Endodermal cell (in vitro differentiated cells): Measurements from ENCODE around the gene GRIK4. TPM values are rescaled to one million over a fixed set of nuclear protein-coding genes. Genes with fewer than 3 reads are reported as not detected.

Experiments
- DNase-seq: peaks from one replicate; pipeline ENCODE4 v3.0.0-alpha.2; 2017
- H3K27ac ChIP-seq: 2 replicates; pipeline ENCODE4 v1.5.1; 2013; ENCODE audit warnings: mild to moderate bottlenecking, low read depth, low read length, moderate library complexity
- H3K27me3 ChIP-seq: 2 replicates; pipeline ENCODE4 v1.6.1; 2013; ENCODE audit warnings: mild to moderate bottlenecking, low read length, moderate library complexity; ENCODE audit not compliant: insufficient read depth, control insufficient read depth, poor library complexity, severe bottlenecking
- H3K36me3 ChIP-seq: 2 replicates; pipeline ENCODE4 v1.7.0; 2013; ENCODE audit warnings: mild to moderate bottlenecking, low read length, moderate library complexity; ENCODE audit not compliant: control insufficient read depth, insufficient read depth
- H3K4me1 ChIP-seq: one replicate; pipeline ENCODE4 v1.7.0; 2013; ENCODE audit warnings: low read length; ENCODE audit not compliant: control insufficient read depth, insufficient read depth
- H3K4me3 ChIP-seq: 2 replicates; pipeline ENCODE4 v1.5.1; 2013; ENCODE audit warnings: mild to moderate bottlenecking, low read length, moderate library complexity
- H3K9ac ChIP-seq: 2 replicates; pipeline ENCODE4 v1.6.1; 2013; ENCODE audit warnings: mild to moderate bottlenecking, low read length, moderate library complexity; ENCODE audit not compliant: poor library complexity, severe bottlenecking; ENCODE audit errors: extremely low read depth
- H3K9me3 ChIP-seq: 2 replicates; pipeline ENCODE4 v1.6.1; 2013; ENCODE audit warnings: mild to moderate bottlenecking, low read length, moderate library complexity; ENCODE audit not compliant: control insufficient read depth
- H3K27ac Mint-ChIP-seq: 2 replicates; pipeline ENCODE4 v1.8.0; 2020; ENCODE audit warnings: mixed read lengths
- H3K27me3 Mint-ChIP-seq: 2 replicates; pipeline ENCODE4 v1.8.0; 2021; ENCODE audit warnings: mild to moderate bottlenecking, mixed read lengths; ENCODE audit not compliant: insufficient read depth
- H3K36me3 Mint-ChIP-seq: 2 replicates; pipeline ENCODE4 v1.8.0; 2020; ENCODE audit warnings: low read depth, mixed read lengths
- H3K4me1 Mint-ChIP-seq: 2 replicates; pipeline ENCODE4 v1.8.0; 2020; ENCODE audit warnings: mixed read lengths
- H3K4me3 Mint-ChIP-seq: 2 replicates; pipeline ENCODE4 v1.8.0; 2020; ENCODE audit warnings: mild to moderate bottlenecking, moderate library complexity, mixed read lengths
- H3K9me3 Mint-ChIP-seq: 2 replicates; pipeline ENCODE4 v1.8.0; 2020; ENCODE audit warnings: mild to moderate bottlenecking, mixed read lengths
- WGBS, 2 experiments: methylation state at CpG; one replicate each; pipeline versions ENCODE4 v1.1.5 to v1.1.7; 2013; ENCODE audit warnings: missing lambda C conversion rate in 2 of 2, mixed read lengths in 1 of 2; ENCODE audit not compliant: insufficient coverage in 1 of 2, insufficient read length in 1 of 2; 5-methylcytosine and 5-hydroxymethylcytosine counted together
- total RNA-seq, 2 donors: library from RNA; stranded (reverse); fragmentation: NEBNext Ultra II Directional in 1 of 2; extraction: Animal tissue kit (Norgen Biotek cat#: 25700) in 1 of 2; gene quantifications; 2 replicates in 1 of 2; 3 replicates in 1 of 2; pipeline ENCODE4 v1.2.1, GENCODE V29; 2021
- TF ChIP-seq, protein P1 (sequence below): fragments of 200-600 bp; sonication (generic); conservative IDR thresholded peaks from 2 replicates; pipeline ENCODE4 v1.5.0; 2021; ENCODE audit warnings: antibody characterized with exemption, mild to moderate bottlenecking

The GRIK4 gene
- total RNA-seq, 2 donors from 2014 or later = 1.7 to 3.5 TPM

DNA sequence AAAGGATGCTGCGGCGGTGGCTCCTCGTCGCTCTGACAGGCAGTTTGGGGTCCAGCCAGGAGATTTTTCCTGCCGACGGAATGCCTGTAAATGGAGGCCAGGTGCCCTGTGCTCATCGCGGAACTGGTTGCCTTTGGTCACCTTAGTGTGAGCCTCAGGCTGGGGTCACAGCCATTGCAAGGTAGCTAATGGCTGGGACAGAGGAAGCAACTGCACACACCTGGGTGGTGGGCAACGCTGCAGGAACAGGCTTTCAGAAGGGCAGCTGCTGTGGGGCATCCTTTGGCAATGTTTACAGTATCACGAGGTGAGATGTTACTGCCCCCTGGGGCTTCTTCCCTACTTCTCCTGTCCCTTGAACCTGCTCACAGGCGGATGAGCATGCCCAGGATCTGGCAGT is 205.5 kb downstream of the GRIK4 start:
- H3K4me3 ChIP-seq = no peak overlapping the region
- H3K27me3 Mint-ChIP-seq = peaks cover 11% of the 10 kb centered on the region
- peaks cover 6% of the 10 kb centered on the region for H3K4me1 ChIP-seq
- WGBS, 2 experiments = 94 to 95% methylated on average over 10 to 11 of the region's 11 CpGs
- no peak overlapping the region for H3K4me3 Mint-ChIP-seq
- H3K27ac Mint-ChIP-seq = no peak overlapping the region
- no peak overlapping the region for H3K9ac ChIP-seq
- TF ChIP-seq, protein P1, sequence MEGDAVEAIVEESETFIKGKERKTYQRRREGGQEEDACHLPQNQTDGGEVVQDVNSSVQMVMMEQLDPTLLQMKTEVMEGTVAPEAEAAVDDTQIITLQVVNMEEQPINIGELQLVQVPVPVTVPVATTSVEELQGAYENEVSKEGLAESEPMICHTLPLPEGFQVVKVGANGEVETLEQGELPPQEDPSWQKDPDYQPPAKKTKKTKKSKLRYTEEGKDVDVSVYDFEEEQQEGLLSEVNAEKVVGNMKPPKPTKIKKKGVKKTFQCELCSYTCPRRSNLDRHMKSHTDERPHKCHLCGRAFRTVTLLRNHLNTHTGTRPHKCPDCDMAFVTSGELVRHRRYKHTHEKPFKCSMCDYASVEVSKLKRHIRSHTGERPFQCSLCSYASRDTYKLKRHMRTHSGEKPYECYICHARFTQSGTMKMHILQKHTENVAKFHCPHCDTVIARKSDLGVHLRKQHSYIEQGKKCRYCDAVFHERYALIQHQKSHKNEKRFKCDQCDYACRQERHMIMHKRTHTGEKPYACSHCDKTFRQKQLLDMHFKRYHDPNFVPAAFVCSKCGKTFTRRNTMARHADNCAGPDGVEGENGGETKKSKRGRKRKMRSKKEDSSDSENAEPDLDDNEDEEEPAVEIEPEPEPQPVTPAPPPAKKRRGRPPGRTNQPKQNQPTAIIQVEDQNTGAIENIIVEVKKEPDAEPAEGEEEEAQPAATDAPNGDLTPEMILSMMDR = no peak
- no peaks in the 10 kb centered on the region for H3K9me3 Mint-ChIP-seq
- H3K27me3 ChIP-seq = no peaks in the 10 kb centered on the region
- no peaks in the 10 kb centered on the region for H3K36me3 ChIP-seq
- H3K4me1 Mint-ChIP-seq = peaks cover 13% of the 10 kb centered on the region
- no peaks in the 10 kb centered on the region for H3K36me3 Mint-ChIP-seq
- no peak for DNase-seq
- H3K9me3 ChIP-seq = no peaks in the 10 kb centered on the region
- H3K27ac ChIP-seq = no peak overlapping the region

DNA sequence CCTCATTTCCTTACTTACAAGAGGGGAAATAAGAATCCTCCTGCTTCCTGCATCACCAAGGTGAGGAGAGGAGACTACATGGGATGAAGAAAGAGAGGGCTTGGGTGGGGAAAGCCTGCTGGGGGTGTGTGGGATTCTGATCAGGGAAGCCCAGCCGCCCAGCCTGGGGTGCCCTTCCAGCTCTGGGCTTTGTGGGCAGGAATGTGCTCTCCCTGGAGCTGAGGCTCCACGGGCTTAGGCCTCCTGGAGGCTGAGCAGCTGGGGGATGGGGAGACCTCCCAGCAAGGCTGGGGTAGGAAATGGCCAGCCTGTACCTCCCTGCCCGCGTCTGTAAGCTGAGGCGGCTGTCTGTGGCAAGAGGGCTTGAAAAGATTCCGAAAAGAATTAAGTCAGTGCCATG is 206.1 kb downstream of the GRIK4 start:
- Mint-ChIP-seq H3K4me3 (no peak overlapping the region), H3K4me1 (peaks cover 13% of the 10 kb centered on the region), H3K36me3 (no peaks in the 10 kb centered on the region), H3K9me3 (no peaks in the 10 kb centered on the region), H3K27me3 (peaks cover 11% of the 10 kb centered on the region), H3K27ac (no peak overlapping the region)
- no peaks in the 10 kb centered on the region for H3K9me3 ChIP-seq
- WGBS, 2 experiments = 75 to 92% methylated on average over 4 to 6 of the region's 6 CpGs
- peaks cover 6% of the 10 kb centered on the region for H3K4me1 ChIP-seq
- H3K27me3 ChIP-seq = no peaks in the 10 kb centered on the region
- no peaks in the 10 kb centered on the region for H3K36me3 ChIP-seq
- H3K27ac ChIP-seq = no peak overlapping the region
- no peak overlapping the region for H3K4me3 ChIP-seq
- TF ChIP-seq, protein P1 = no peak
- DNase-seq = no peak
- no peak overlapping the region for H3K9ac ChIP-seq

DNA sequence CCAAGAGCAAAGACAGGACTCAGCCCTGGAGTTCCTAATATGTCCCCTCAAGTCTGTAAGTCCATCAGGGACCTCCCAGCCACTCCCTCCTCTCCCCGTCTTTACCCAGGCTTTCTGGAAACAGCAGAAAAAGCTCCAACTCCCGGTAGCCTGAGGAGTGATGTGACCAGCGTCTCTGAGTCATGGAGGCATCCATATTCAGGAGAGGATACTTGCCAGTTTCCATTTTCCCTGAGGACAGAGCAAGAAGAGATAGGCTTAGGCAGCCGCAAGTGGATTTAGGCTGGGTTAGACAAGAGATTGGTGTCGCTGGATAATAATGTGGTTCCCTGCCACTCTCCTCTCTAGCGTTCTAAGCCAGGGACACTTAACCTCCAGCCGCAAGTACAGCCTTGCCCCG is 206.6 kb downstream of the GRIK4 start:
- TF ChIP-seq, protein P1 = no peak
- H3K27me3 Mint-ChIP-seq = peaks cover 11% of the 10 kb centered on the region
- H3K4me1 Mint-ChIP-seq = peaks cover 13% of the 10 kb centered on the region
- Histone ChIP-seq H3K36me3 (no peaks in the 10 kb centered on the region), H3K9ac (no peak overlapping the region), H3K27me3 (no peaks in the 10 kb centered on the region), H3K4me1 (peaks cover 6% of the 10 kb centered on the region), H3K9me3 (no peaks in the 10 kb centered on the region), H3K4me3 (no peak overlapping the region), H3K27ac (no peak overlapping the region)
- H3K27ac Mint-ChIP-seq = no peak overlapping the region
- no peak overlapping the region for H3K4me3 Mint-ChIP-seq
- H3K9me3 Mint-ChIP-seq = no peaks in the 10 kb centered on the region
- no peak for DNase-seq
- 81 to 90% methylated on average over 5 to 8 of the region's 8 CpGs for WGBS, 2 experiments
- H3K36me3 Mint-ChIP-seq = no peaks in the 10 kb centered on the region
